DOHH2 (cell line): ENCODE results near the gene NIPAL3.

Source experiments
- CTCF ChIP-seq: fragments of 200-600 bp; sonication (generic); IDR thresholded peaks from one replicate; pipeline ENCODE4 v1.5.1; 2014; ENCODE audit warnings: antibody characterized with exemption, mild to moderate bottlenecking, low read depth, low read length; ENCODE audit not compliant: poor library complexity, severe bottlenecking
- EZH2phosphoT487 ChIP-seq: fragments of 200-600 bp; sonication (generic); IDR thresholded peaks from 2 replicates; pipeline ENCODE4 v1.6.1; 2017; ENCODE audit warnings: borderline replicate concordance, mild to moderate bottlenecking, antibody characterized with exemption, low read length, moderate library complexity, mixed read lengths

GRCh38 chr1:24438423-24438901, 22.9 kb downstream of the NIPAL3 start:
- TF ChIP-seq CTCF (no peak), EZH2phosphoT487 (no peak)
